HepG2 (cell line): ENCODE results near the gene KLF15. TPM values are rescaled to one million over a fixed set of nuclear protein-coding genes. Genes with fewer than 3 reads are reported as not detected.

Source experiments
- ATAC-seq: fragments of 200-7000 bp; cut with Tn5 transposase; 3 replicates; pipeline ENCODE4 v1.9.1; 2020; ENCODE audit warnings: mild to moderate bottlenecking, moderate library complexity
- BruUV-seq: library from RNA; stranded (reverse); fragments of 400-500 nt; replicated peaks from 2 replicates; lab custom pipeline; 2021; lab: Mats Ljungman, UMichigan
- CTCF ChIA-PET: fragments of 300-600 bp; formaldehyde crosslinking; extraction: SDS; loops from one replicate; lab custom pipeline; 2021; ENCODE audit warnings: low total read pairs, inconsistent platforms, low intra/inter-chr PET ratio; lab: Yijun Ruan, JAX
- POLR2A ChIA-PET: fragments of 350-600 bp; sonication (Branson Sonifier 250); formaldehyde crosslinking; loops from one replicate; lab custom pipeline; 2020; ENCODE audit warnings: antibody characterized with exemption, inconsistent platforms; lab: Yijun Ruan, JAX
- DNase-seq: peaks from one replicate; pipeline ENCODE4 v3.0.0-alpha.2; 2015; ENCODE audit warnings: low spot score
- FAIRE-seq: peaks from 3 replicates; lab custom pipeline; 2011; peaks lifted over from hg19 to GRCh38; lab: Jason Lieb, UNC
- H2AFZ ChIP-seq: one replicate; pipeline ENCODE4 v1.6.1; 2011; ENCODE audit warnings: low read length, inconsistent platforms
- H3K27ac ChIP-seq: fragments of 300-600 bp; 3 replicates; pipeline ENCODE4 v1.8.0; 2011; ENCODE audit warnings: mixed run types, mild to moderate bottlenecking, mixed read lengths, low read length, inconsistent platforms; ENCODE audit not compliant: insufficient read depth; ENCODE audit errors: extremely low read length
- H3K27me3 ChIP-seq, 2 experiments: fragments of 200-600 bp in 1 of 2; 2 replicates in 1 of 2; 3 replicates in 1 of 2; pipeline versions ENCODE4 v1.6.0 to v1.8.0; 2011; ENCODE audit warnings: low read length in 2 of 2, mild to moderate bottlenecking in 2 of 2, moderate library complexity in 2 of 2, inconsistent platforms in 1 of 2; ENCODE audit not compliant: insufficient read depth in 2 of 2, control insufficient read depth in 1 of 2
- H3K36me3 ChIP-seq, 2 experiments: fragments of 200-600 bp in 1 of 2; replicated peaks in 1 of 2; 2 replicates in 1 of 2; 3 replicates in 1 of 2; pipeline versions ENCODE4 v1.5.1 to v1.8.0; 2011; ENCODE audit warnings: low read length in 2 of 2, inconsistent platforms in 1 of 2; ENCODE audit not compliant: insufficient read depth in 2 of 2, control insufficient read depth in 1 of 2
- H3K4me1 ChIP-seq: 2 replicates; pipeline ENCODE4 v1.5.1; 2012; ENCODE audit warnings: low read length, inconsistent platforms; ENCODE audit not compliant: insufficient read depth
- H3K4me2 ChIP-seq: 2 replicates; pipeline ENCODE4 v1.6.0; 2011; ENCODE audit warnings: low read depth, low read length, inconsistent platforms
- H3K4me3 ChIP-seq, 3 experiments: fragments of 200-600 bp in 1 of 3; sonication (generic), shearing (Covaris generic) in 1 of 3; replicated peaks in 1 of 3; 2 replicates each; pipeline ENCODE4 v1.5.1; 2011 to 2016; ENCODE audit warnings: low read length in 3 of 3, inconsistent platforms in 2 of 3, low read depth in 2 of 3, mild to moderate bottlenecking in 2 of 3, control low read depth in 1 of 3, mixed read lengths in 1 of 3; ENCODE audit not compliant: insufficient read depth in 1 of 3
- H3K79me2 ChIP-seq: one replicate; pipeline ENCODE4 v1.6.1; 2011; ENCODE audit warnings: low read length, inconsistent platforms; ENCODE audit not compliant: insufficient read depth
- H3K9ac ChIP-seq: 2 replicates; pipeline ENCODE4 v1.6.0; 2011; ENCODE audit warnings: mild to moderate bottlenecking, low read depth, low read length, inconsistent platforms; ENCODE audit not compliant: insufficient read depth
- H3K9me3 ChIP-seq: 2 replicates; pipeline ENCODE4 v1.5.1; 2012; ENCODE audit warnings: mild to moderate bottlenecking, low read length
- H4K20me1 ChIP-seq: 2 replicates; pipeline ENCODE4 v1.6.0; 2011; ENCODE audit warnings: inconsistent platforms, mild to moderate bottlenecking, low read length, moderate library complexity; ENCODE audit not compliant: insufficient read depth
- CBX5 ChIP-seq: sonication (generic); formaldehyde crosslinking; IDR thresholded peaks from 2 replicates; pipeline ENCODE4 v1.4.0; 2020; ENCODE audit warnings: missing genetic modification reagents, borderline replicate concordance
- GTF2F1 ChIP-seq: fragments of 150-350 bp; IDR thresholded peaks from 2 replicates; pipeline ENCODE4 v1.6.1; 2014; ENCODE audit warnings: low read length
- IRF2 ChIP-seq: IDR thresholded peaks from 2 replicates; pipeline ENCODE4 v1.6.1; 2018; ENCODE audit warnings: missing genetic modification reagents, missing compliant biosample characterization
- MAF1 ChIP-seq: sonication (generic); formaldehyde crosslinking; IDR thresholded peaks from 2 replicates; pipeline ENCODE4 v1.5.0; 2020; ENCODE audit warnings: missing genetic modification reagents, borderline replicate concordance
- MBNL3 ChIP-seq: fragments of 250-450 bp; sonication (Bioruptor Pico); conservative IDR thresholded peaks from 2 replicates; pipeline ENCODE4 v1.8.0; 2022; ENCODE audit warnings: mild to moderate bottlenecking, inconsistent platforms
- NFIB ChIP-seq: sonication (generic); formaldehyde crosslinking; IDR thresholded peaks from 2 replicates; pipeline ENCODE4 v1.9.0; 2021; ENCODE audit warnings: missing genetic modification reagents, mild to moderate bottlenecking, borderline replicate concordance
- RFX3 ChIP-seq: IDR thresholded peaks from 2 replicates; pipeline ENCODE4 v1.6.1; 2016; ENCODE audit warnings: missing biosample characterization, missing genetic modification reagents
- TSC22D2 ChIP-seq: sonication (generic); formaldehyde crosslinking; IDR thresholded peaks from 2 replicates; pipeline ENCODE4 v1.5.1; 2020; ENCODE audit warnings: missing genetic modification reagents, mild to moderate bottlenecking, borderline replicate concordance
- ZNF10 ChIP-seq: sonication (generic); formaldehyde crosslinking; IDR thresholded peaks from 2 replicates; pipeline ENCODE4 v1.4.0; 2020; ENCODE audit warnings: mild to moderate bottlenecking, low read depth, missing genetic modification reagents, borderline replicate concordance
- ZNF207 ChIP-seq: fragments of 450-650 bp; IDR thresholded peaks from 2 replicates; pipeline ENCODE4 v1.6.1; 2016; ENCODE audit warnings: antibody characterized with exemption, borderline replicate concordance
- ZNF383 ChIP-seq: sonication (generic); formaldehyde crosslinking; IDR thresholded peaks from 2 replicates; pipeline ENCODE4 v1.4.0; 2020; ENCODE audit warnings: missing genetic modification reagents, mild to moderate bottlenecking, borderline replicate concordance
- ZNF441 ChIP-seq: sonication (generic); formaldehyde crosslinking; IDR thresholded peaks from 2 replicates; pipeline ENCODE4 v1.7.0; 2021; ENCODE audit warnings: missing genetic modification reagents, borderline replicate concordance
- ZNF629 ChIP-seq: sonication (generic); formaldehyde crosslinking; conservative IDR thresholded peaks from 2 replicates; pipeline ENCODE4 v1.5.0; 2020; ENCODE audit warnings: missing genetic modification reagents
- ZNF672 ChIP-seq: sonication (generic); formaldehyde crosslinking; IDR thresholded peaks from 2 replicates; pipeline ENCODE4 v1.8.1; 2022; ENCODE audit warnings: missing genetic modification reagents
- ZNF788 ChIP-seq: sonication (generic); formaldehyde crosslinking; IDR thresholded peaks from 2 replicates; pipeline ENCODE4 v1.5.0; 2020; ENCODE audit warnings: mild to moderate bottlenecking, missing genetic modification reagents, borderline replicate concordance
- WGBS: methylation state at CpG from one replicate; pipeline ENCODE4 v1.1.6; 2017; ENCODE audit warnings: low lambda C conversion rate; 5-methylcytosine and 5-hydroxymethylcytosine counted together
- in situ Hi-C: cut with HindIII; loops from 2 replicates; pipeline ENCODE4 v1.10.0; 2017; ENCODE audit warnings: low pct_unique_long_range_greater_than_20kb; ENCODE audit not compliant: extremely low pct_ligation_motif_present
- intact Hi-C: fragments of 100-400 bp; cut with micrococcal nuclease; formaldehyde crosslinking; loops from one replicate; pipeline ENCODE4 v1.10.0; 2022; ENCODE audit not compliant: unreplicated experiment
- polyA plus RNA-seq, 8 experiments: library from polyadenylated mRNA; depleted of rRNA in 3 of 8; stranded (reverse) in 7 of 8; unstranded in 1 of 8; fragments of >200 nt; fragmentation: Illumina TruSeq in 4 of 8; extraction: Trizol in 4 of 8; gene quantifications; 2 replicates each; pipeline versions ENCODE4 v1.2.1 to v1.2.3, GENCODE V29; 2011 to 2016; ENCODE audit warnings: low read depth in 4 of 8, missing spikeins in 1 of 8, mixed read lengths in 1 of 8; ENCODE audit not compliant: insufficient read depth in 1 of 8
- total RNA-seq, 5 experiments: library from RNA; depleted of rRNA; stranded (reverse); fragments of >200 nt; fragmentation: Illumina TruSeq; extraction: Trizol; gene quantifications; 2 replicates each; pipeline ENCODE4 v1.2.3, GENCODE V29; 2016; ENCODE audit warnings: low read depth in 1 of 5
- TF ChIP-seq, protein P1 (sequence below): sonication (generic); formaldehyde crosslinking; IDR thresholded peaks from 2 replicates; pipeline ENCODE4 v1.4.0; 2020; ENCODE audit warnings: missing genetic modification reagents, borderline replicate concordance

Gene KLF15
- total and polyA plus RNA-seq, 2 of the 13 experiments (the other 11 are each of a cell fraction or from before 2014, with no cell fraction given): 7.1 to 7.8 TPM

- TF ChIP-seq ZNF788 (CRISPR knock-in tag) (no peak), GTF2F1 (no peak), MBNL3 (CRISPR knock-in tag) (no peak)
- intact Hi-C loops (no loop called here), in situ Hi-C loops (no loop called here)
- DNase-seq (no peak), FAIRE-seq (no peak), ATAC-seq (no peak)
- Histone ChIP-seq H3K36me3 (no peaks in the 10 kb centered on the region), H3K9ac (no peak overlapping the region), H3K79me2 (no peaks in the 10 kb centered on the region), H4K20me1 (no peaks in the 10 kb centered on the region), H3K4me1 (no peaks in the 10 kb centered on the region), H3K4me2 (no peak overlapping the region), H3K27ac (no peak overlapping the region), H2AFZ (no peak overlapping the region), H3K4me3 (no peak overlapping the region), H3K9me3 (no peaks in the 10 kb centered on the region), H3K27me3 (peaks cover 2 to 36% of the 10 kb centered on the region in 2 experiments; a peak in 4 of 5 replicates)
- ChIA-PET POLR2A (no interaction called here), CTCF (no interaction called here)
- no TSS peak for BruUV-seq
- 45% methylated on average over 12 of the region's 12 CpGs for WGBS
Measured at GRCh38 chr3:126402666-126403302, 45.6 kb upstream of the KLF15 start.

- H3K9ac ChIP-seq: no peak overlapping the region
- H3K27me3 ChIP-seq: peaks cover 2 to 30% of the 10 kb centered on the region in 2 experiments; a peak in 4 of 5 replicates
- BruUV-seq: no TSS peak
- H2AFZ ChIP-seq: no peak overlapping the region
- intact Hi-C loops: no loop called here
- TF ChIP-seq ZNF672 (CRISPR knock-in tag): no peak
- TF ChIP-seq NFIB (CRISPR knock-in tag): no peak
- TF ChIP-seq ZNF10 (CRISPR knock-in tag): no peak
- no peak for TF ChIP-seq ZNF441 (CRISPR knock-in tag)
- no peak for TF ChIP-seq ZNF383 (CRISPR knock-in tag)
- TF ChIP-seq RFX3 (CRISPR knock-in tag): no peak
- no peak for TF ChIP-seq CBX5 (CRISPR knock-in tag)
- TF ChIP-seq TSC22D2 (CRISPR knock-in tag): no peak
- no peak for TF ChIP-seq IRF2 (CRISPR knock-in tag)
- TF ChIP-seq, protein P1, sequence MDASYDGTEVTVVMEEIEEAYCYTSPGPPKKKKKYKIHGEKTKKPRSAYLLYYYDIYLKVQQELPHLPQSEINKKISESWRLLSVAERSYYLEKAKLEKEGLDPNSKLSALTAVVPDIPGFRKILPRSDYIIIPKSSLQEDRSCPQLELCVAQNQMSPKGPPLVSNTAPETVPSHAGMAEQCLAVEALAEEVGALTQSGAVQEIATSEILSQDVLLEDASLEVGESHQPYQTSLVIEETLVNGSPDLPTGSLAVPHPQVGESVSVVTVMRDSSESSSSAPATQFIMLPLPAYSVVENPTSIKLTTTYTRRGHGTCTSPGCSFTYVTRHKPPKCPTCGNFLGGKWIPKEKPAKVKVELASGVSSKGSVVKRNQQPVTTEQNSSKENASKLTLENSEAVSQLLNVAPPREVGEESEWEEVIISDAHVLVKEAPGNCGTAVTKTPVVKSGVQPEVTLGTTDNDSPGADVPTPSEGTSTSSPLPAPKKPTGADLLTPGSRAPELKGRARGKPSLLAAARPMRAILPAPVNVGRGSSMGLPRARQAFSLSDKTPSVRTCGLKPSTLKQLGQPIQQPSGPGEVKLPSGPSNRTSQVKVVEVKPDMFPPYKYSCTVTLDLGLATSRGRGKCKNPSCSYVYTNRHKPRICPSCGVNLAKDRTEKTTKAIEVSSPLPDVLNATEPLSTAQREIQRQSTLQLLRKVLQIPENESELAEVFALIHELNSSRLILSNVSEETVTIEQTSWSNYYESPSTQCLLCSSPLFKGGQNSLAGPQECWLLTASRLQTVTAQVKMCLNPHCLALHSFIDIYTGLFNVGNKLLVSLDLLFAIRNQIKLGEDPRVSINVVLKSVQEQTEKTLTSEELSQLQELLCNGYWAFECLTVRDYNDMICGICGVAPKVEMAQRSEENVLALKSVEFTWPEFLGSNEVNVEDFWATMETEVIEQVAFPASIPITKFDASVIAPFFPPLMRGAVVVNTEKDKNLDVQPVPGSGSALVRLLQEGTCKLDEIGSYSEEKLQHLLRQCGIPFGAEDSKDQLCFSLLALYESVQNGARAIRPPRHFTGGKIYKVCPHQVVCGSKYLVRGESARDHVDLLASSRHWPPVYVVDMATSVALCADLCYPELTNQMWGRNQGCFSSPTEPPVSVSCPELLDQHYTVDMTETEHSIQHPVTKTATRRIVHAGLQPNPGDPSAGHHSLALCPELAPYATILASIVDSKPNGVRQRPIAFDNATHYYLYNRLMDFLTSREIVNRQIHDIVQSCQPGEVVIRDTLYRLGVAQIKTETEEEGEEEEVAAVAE: no peak
- no peak for TF ChIP-seq MAF1 (CRISPR knock-in tag)
- TF ChIP-seq ZNF629 (CRISPR knock-in tag): no peak
- TF ChIP-seq ZNF207: no peak
- TF ChIP-seq, all 625 proteins: peak for 0
- no peak overlapping the region for H3K27ac ChIP-seq
- no peak for DNase-seq
- H3K79me2 ChIP-seq: no peaks in the 10 kb centered on the region
- no peaks in the 10 kb centered on the region for H4K20me1 ChIP-seq
- H3K4me2 ChIP-seq: no peak overlapping the region
- in situ Hi-C loops: no loop called here
- no peak for ATAC-seq
- H3K4me3 ChIP-seq: no peak overlapping the region
- no peaks in the 10 kb centered on the region for H3K9me3 ChIP-seq
- ChIA-PET CTCF (no interaction called here), POLR2A (no interaction called here)
- no peaks in the 10 kb centered on the region for H3K36me3 ChIP-seq
- no peaks in the 10 kb centered on the region for H3K4me1 ChIP-seq
- no peak for FAIRE-seq
- 24% methylated on average over 6 of the region's 6 CpGs for WGBS
Measured at GRCh38 chr3:126402178-126402577, 45.0 kb upstream of the KLF15 start.
